Activated T-helper 1 cell treated with Interleukin-2 at 50 U/mL for 16 hours (primary cell): ENCODE measurements around the gene ASPA.
"Not testable (repeated sequence)": the region's sequence is repeated elsewhere in the genome, so short reads cannot be mapped to it uniquely, and the experiment has no call there.

Experiments used
- DNase-seq: peaks from one replicate; pipeline ENCODE4 v3.0.0-alpha.2; 2020; ENCODE audit warnings: low read depth

Gene ASPA

DNA sequence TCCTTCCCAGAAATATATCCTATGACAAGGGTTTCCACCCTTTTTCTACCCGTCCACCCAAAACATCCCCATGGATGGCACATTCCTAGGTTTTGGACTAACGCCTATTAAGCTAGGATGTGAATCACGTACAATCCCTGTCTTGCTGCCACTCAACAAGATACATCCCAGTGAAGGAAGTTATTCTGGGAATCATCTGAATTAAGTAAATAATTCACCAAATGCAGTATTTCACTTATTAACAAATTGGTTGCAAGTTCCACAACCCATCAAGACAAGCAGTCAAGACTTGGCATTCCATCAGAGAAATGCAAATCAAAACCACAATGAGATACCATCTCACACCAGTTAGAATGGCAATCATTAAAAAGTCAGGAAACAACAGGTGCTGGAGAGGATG, 32.1 kb downstream of the ASPA start:
- DNase-seq, result no peak

DNA sequence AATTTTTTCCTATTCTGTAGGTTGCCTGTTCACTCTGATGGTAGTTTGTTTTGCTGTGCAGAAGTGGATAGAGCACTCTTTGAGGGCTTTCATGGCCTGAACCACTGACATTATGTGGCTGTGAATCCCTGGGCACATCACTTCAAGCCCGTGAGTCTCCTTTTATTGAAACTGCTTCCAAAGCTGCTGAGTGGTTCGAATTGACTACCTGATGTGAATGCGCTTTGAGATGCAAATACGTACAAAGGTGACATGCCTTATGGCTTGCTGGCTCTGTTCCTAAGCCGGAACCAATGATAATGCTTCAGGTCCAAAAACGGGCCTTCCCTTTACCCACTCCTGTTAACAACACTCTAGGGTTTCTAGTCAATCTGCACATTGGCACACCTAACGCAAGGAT, 34.3 kb downstream of the ASPA start:
- no peak for DNase-seq

DNA sequence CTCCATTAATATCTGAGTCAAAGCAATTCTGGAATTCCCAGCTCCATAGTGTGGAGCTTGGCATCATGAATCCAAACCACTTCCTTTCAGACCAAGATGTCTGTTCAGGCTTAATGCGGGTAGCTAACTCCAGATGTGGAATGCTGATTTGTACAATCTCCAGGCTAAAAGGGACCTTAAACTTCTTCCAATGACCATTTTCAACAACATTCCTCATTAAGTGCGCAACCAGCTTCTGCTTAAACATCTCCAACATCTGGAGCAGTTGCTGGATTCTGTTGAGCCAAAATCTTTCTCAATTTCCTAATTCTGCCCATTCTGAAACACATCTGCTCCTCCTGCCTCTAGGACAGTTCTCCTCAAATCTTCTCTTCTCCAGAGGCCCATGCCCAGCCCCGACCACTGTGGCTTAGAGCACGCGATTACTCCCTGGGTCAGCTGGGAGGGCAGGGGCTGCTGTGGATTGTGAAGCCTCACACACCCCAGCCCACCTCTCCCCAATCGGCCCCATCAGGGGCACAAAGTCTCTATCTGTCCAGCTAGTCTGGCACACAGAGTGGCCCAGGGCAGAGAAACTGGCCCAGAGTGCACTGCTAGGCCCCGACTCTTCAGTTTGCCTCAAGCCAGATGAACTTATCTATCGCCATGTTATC, 36.2 kb downstream of the ASPA start:
- no peak for DNase-seq

DNA sequence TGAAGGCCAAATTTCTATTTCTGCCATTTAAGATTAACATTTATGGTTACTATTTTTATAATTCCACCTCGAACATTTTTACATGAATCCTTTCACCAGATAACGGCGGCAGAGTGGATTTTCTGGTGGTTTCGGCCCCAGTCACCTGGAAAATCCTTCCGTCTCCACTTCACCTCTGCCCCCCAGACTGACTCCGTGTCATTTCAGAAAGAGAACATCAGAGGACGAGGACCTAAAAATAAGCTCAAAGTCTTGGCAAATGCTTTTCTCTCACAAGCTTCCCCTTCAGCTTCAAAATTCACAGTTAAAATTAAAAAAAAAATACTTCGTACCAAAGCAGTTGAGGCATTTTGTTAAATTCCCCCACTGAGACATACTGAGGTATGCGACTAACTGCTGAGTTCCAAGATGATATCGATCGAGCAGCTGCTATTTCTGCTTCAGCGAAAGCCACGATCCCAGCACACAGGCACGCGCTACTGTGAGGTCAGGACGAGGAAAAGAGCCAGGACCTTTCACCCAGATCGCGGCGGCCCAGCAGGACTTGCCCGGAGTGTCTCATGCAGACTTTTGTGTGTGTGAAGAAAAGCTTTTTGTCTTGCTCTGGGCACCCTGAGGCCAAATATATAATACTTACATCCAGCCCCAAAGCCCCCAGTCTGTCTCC, 36.8 kb downstream of the ASPA start:
- no peak for DNase-seq

DNA sequence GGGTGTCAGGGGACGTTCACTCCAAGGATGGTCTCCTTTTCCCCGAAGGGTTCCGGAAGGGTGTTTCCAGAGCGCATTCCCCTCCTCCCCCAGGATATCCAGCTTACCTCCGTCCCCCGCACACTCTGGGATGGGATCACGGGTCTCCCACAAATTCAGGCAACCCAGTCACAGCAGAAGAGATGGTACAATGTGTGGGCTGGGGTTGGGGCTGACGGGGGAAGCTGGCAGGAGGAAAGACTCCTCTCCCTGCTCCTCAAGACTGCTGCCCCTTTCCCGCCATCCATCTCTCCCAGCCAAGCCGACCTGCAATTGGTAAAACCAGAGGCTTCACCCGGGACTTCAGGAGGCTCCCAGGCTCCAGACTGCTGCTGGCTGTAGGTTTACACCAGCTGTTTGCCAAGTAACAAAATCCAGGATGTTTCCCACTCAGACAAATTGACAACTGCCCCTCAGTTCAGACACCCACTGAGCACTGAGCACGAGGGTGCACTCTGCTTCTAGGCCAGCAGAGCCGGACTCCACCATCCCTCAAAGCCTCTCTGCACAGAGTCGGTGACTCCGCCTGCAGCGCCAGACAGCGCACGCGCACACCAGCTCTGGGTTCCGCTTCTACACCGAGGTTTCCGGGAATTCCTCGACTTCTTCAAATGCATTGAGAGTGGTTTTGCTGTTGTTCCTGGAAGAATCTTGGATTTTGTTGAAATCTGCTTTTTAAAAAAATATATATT, 37.7 kb downstream of the ASPA start:
- DNase-seq, result no peak

DNA sequence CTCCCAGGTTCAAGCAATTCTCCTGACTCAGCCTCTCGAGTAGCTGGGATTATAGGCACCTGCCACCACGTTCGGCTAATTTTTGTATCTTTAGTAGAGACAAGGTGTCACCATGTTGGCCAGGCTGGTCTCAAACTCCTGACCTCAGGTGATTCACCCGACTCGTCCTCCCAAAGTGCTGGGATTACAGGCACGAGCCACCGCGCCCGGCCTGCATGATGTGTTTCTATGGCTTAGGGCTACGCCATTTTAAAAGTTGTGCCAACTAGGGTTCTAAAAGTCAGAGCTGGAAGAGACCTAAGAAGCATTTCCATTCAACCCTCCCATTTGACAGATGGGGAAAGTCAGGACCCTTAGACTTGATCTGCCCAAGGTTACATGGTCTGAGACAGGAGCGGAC, 38.4 kb downstream of the ASPA start:
- DNase-seq, result not testable (repeated sequence)

DNA sequence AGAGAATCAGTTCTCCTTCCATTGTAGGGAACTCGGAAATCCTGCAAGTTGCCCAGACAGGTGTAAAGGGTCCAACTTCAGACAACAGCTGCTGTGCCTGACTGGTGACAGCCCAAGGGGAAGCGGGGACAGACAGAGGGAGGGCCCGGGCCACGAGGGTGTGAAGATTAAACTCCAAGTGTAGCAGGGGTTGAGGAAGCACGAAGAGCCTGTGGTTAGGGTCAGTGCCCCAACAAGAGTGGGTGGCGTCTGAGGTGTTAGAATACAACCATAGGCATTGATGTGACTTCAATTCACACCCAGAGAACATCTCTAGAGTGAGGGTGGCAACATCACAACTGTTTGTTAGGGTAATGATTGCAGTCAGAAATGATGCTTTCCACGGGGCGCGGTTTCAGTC, 39.1 kb downstream of the ASPA start:
- no peak for DNase-seq

DNA sequence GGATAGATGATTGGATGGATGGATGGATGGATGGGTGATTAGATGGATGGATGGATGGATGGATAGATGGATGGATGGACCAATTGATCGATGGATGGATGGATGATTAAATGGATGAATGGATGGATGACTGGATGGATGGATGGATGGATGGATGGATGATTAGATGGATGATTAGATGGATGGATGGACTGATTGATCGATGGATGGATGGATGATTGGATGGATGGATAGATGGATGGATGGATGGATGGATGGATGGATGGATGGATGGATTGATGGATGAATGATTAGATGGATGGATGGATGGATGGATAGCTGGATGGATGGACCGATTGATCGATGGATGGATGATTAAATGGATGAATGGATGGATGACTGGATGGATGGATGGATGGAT, 43.7 kb downstream of the ASPA start:
- not testable (repeated sequence) for DNase-seq

DNA sequence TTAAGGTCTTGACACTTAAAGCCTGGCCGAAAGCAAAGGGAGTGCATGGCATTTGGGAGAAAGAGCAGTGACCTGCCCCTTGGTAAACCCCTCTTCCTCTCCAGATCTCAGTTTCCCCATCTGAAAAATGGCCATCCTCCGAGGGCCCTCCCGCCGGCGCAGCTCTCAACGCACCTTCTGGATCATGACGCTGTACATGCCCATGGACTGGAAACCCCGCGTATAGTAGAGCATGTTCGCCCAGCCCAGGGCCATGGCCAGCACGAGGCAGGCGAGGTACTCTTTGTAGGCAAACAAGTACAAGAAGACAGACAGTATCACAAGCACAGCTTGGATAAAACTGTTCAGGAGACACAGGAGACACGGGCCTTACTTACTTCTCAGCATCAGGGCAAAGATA, 48.2 kb downstream of the ASPA start:
- no peak for DNase-seq

DNA sequence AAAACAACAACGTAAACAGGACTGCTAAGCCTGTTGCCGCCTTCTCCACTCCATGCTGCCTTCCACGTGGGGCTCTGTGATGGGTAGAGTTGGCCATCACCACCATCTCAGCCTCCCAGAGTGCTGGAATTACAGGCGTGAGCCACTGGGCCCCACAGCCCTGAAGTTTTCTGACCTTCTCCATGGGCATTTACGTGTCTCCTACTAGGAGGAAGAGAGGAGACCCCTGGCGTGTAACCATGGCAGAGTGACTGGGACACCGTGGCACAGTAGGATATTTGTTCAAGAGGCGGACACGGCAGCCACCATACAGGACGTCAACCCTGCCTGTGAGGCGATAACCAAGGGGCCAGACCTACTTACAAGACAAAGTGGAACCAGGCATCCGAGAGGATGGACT, 50.7 kb downstream of the ASPA start:
- DNase-seq, result no peak

DNA sequence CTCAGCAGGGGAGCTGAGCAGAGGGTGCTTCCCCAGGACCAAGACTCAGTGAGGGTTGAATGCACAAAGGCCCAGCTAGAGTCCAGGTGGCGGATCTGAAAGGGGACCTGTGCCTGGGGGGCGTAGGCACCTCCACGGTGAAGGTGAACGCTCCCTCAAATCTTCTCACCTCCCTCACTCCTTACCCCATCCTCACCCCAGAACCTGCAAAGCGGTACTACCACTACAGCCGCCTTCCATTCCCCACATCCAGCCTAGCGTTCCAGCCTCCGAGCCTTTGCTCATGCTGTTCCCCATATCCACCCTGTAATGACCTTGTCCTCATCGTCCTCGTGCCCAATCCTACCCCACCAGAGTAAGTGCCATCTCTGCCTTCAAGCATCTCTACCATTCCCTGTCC, 51.2 kb downstream of the ASPA start:
- DNase-seq, result no peak

DNA sequence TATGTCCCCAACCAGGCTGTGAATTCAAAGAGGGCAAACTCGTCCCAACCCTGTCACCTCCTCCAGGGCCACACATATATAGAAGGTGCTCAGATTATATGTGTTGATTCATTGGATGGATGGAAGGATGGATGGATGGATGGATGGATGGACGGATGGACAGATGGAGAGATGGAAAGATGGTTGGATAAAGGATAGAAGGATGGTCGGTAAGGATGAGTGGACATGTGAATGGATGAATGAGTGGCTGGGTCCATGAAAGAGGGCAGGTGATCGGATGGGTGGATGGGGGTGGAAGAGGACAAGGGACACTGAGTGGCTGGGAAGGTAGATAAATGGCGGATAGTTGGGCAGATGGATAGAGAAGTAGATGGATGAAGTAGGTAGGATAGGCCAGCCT, 51.7 kb downstream of the ASPA start:
- DNase-seq, result no peak

DNA sequence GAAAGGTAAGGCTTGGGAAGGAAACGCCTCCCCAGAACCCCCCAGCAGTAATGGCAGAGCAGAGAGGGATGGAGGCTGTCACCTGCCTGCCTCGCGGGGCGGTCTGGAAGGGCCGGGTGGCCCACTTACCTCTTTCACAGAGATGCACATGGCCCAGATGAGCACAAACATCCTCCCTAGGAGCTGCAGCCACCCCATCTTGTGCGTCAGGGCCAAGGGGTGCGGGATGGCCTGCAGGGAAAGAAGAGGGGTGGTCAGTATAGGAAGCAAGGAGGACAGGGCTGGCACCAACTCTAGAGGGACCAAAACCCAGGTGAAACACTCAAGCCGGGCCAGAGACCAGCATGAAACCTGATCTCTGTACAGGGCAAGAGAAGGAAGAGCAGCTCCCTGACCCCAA, 52.1 kb downstream of the ASPA start:
- no peak for DNase-seq

DNA sequence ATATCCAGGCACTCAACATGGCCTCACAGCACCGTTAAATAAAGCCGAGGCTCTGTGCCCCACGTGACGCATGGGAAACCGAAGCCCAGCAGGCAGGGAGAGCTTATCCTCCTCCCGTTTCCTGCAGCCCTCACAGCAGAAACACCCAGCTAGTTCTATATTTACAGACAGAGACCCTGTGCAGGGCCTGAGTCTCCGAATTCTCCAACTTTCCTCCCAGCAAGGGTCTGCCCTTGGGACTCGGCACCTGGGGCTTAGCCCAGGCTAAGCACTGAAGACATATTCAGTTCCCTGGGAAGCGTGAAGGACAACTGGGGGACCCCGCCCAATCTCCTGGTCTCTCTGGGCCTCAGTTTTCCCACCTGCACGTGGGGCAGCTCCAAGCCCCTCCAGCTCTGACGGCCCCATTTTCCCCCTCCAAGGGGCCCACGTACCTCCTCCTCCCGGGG, 52.6 kb downstream of the ASPA start:
- no peak for DNase-seq

DNA sequence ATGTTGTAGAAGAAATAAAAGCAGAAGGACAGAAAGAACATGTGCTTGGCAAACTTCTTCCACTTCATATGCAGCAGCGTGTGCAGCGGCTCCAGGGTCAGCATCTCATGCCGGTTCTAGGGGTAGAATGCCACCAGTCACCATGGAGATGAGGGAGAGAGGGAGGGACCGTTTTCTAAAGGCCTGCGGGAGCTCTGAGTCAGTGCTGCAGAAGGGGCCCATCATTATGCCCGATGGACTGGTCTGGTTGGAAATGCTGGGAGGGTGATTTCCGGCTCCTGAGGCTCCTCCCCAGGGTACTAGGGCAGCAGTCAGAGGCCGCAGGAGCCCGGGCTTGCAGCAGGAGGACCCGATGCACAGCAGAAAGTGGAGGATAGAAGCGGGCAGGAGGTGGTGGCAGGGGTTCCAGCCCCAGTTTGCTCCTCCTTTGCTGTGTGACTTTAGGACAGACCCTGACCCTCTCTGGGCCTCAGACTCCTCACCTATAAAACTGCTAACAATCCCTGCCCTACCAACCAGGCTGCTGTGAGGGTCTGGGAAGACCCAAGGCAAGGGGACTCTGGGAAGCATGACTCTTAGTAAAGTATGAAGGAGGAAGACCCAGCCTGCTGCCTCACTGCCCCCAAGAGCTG, 53.2 kb downstream of the ASPA start:
- DNase-seq, result no peak

DNA sequence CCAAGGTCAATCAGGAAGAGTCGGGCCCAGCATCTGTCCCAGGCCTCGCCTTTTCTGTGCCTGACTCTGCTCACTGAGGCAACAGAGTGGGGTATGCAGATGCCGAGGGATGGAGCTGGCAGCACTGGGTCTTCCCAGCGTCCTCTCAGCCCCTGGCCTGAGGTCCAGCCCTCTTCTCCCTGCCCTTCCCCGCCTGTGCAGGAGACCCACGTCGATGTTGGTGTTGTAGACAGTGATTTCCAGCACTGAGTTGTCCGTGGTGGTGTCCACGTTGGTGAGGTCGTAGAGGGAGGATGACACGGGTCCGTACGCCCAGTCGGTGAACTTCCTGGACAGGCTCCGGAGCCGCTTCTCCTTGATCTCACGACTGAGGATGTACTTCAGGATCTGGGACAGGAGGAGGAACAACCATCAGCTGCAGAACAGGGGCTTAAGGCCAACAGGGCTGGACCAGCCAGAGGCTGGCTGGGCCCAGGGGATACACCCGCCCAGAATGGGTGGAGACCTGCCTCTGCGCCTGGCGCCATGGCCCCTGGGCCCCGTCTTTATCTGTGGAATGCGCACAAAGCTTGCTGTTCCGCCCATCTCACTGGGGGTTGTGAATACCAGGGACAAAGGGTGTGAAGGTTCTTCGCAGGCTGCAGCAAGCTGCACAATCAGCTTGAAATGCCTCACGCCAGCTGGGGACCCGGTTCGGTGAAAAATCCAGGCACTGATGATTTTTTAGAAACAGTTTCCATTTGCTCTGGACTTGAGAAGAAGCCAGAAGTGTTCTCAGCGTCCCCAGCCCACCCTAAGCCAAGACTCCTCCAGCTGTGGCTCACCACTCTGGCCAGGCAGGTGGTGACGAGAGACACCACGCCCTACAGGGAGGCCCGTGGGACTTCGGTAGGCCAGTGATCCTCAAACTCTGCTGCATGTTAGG, 54.3 kb downstream of the ASPA start:
- no peak for DNase-seq

DNA sequence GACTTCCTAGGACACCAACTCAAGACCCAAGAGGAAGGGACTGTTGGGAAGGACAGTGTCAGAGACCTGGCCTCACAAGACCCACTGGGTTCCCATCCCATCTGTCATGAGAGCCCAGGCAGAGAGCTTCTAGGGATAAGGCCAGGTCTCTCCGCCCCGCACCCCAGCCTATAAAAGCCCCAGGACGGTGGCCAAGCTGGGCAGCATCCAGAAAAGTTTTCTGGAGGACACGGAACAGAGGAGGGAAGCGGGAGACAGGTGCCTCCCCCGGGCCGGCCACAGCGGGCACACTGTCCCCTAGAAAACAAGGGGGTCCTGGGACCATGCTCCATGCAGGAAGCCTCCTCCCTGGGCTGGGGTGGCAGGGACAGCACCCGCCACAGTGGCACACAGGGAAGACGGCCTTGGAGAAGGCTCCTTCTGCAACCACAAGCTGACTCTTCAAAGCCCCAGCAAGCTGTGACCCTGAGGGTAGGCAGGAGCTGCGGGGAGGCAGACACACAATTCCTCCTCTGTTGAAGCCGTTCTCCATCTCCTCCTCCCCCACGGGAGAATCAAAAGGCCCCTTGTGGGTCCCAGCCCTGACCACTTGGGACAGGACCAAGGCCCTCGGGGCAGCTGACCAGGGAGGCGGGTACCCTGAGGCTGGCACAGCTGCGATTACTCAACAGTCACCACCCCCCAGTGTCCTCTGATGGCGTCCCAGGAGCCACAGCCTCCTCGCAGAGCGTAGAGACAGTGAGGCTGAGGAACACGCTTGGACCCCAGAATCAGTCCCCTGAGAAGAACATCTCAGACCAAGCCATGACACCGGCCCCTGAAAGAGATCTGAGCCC, 55.7 kb downstream of the ASPA start:
- DNase-seq, result no peak

DNA sequence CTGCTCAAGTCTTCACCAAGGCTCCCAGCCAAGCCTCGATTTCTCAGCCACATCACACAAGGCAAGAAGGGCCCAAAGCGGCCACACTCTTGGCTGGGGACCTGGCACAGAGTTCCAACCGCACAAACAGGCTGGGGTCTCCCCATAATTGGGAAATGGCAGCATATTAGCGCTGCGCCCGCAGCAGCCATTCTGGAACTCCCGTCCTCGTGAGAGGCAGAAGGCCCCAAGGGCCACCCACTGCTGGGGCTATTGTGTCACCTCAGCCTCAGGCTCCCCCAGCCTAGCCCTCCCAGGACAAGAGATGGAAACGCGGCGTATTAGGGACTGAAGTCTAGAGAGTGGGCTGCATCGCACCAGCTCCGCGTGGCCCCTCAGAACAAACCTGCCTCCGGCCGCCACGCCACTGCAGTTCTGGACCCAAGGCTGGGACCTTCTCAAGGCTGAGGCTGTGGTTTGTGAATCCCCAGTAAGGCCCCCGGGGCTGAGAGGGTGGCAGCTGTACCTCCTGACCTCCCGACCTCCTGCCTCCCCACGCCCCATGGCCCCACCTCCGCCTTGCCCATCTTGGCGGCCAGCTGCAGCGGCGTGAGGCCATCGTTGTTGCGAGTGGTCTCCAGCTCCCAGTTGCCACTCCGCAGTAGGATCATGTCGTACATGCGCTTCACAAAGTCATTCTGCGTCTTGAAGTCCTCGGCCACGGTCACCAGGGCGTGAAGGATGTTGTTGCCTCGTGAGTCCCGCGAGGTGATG, 56.5 kb downstream of the ASPA start:
- DNase-seq, result no peak

DNA sequence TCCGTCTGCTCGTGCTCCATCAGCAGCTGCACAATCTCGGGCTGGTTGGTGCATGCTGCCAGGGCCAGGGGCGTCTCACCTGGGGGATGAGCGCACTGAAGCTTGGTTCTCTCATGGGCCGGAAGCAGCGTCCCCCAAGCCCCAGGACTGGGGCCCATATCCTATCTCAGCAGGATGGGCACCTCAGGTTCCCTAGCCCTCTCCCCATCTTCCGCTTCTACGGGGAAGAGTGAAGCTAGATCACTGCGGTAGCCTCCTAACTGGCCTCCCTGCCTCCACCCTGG, 57.0 kb downstream of the ASPA start:
- DNase-seq, result no peak

DNA sequence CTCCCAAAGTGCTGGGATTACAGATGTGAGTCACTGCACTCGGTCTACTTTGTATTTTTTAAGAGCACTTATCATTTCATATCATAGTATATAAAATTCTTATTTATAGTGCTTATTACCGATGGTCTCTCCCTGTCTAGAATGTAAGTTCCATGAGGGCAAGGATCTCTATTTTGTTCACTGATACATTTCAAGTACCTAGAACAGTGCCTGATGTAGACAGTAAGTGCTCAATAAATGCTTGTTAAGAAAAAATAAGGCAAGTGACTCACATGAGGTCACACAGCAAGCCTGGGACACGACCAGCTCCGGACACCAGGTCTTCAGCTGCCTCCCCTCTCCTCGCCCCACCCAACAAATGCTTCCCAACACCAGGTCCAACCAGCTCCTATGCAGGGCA, 58.0 kb downstream of the ASPA start:
- DNase-seq, result no peak

DNA sequence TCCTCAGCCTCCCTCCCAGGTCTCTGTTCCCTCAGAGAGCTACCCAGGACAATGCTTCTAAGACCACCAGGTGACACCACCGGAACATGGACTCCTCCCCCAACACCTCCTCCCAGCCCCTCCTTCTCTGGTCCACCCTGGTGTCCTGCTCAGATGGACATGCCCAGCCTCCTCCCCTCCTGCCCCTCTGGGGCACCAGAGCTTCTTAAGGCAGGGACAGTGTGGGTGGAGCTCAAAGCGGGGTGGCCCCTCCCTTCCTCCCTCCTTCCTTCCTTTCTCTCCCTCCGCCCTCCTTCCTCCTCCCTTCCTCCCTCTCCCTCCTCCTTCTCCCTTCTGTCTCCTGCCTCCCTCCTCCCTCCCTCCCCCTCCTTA, 59.1 kb downstream of the ASPA start:
- no peak for DNase-seq
